Common myeloid progenitor, CD34-positive (primary cell): ENCODE results near the gene ADAR.

Experiments
- CTCF ChIA-PET: fragments of 350-600 bp; sonication (Branson Sonifier 250); formaldehyde crosslinking; loops from one replicate; lab custom pipeline; 2021; ENCODE audit warnings: antibody characterized with exemption; lab: Charles Lee
- POLR2A ChIA-PET: fragments of 350-600 bp; sonication (Branson Sonifier 250); formaldehyde crosslinking; loops from one replicate; lab custom pipeline; 2021; ENCODE audit warnings: antibody characterized with exemption; lab: Charles Lee
- DNase-seq, 3 donors: peaks; one replicate each; pipeline versions ENCODE4 v3.0.0 to v3.0.0-alpha.2; 2013
- H3K27ac ChIP-seq, 2 experiments: 1 replicate in 1 of 2; 2 replicates in 1 of 2; pipeline ENCODE4 v1.7.0; 2013; ENCODE audit warnings: inconsistent platforms in 2 of 2, low read length in 2 of 2, mild to moderate bottlenecking in 2 of 2, low read depth in 1 of 2, moderate library complexity in 1 of 2; ENCODE audit not compliant: severe bottlenecking in 2 of 2, insufficient read depth in 1 of 2, poor library complexity in 1 of 2
- H3K27me3 ChIP-seq, 5 experiments: replicated peaks in 2 of 5; 1 replicate in 3 of 5; 2 replicates in 2 of 5; pipeline versions ENCODE4 v1.6.1 to v1.7.0; 2013; ENCODE audit warnings: low read length in 4 of 5, mild to moderate bottlenecking in 2 of 5, moderate library complexity in 2 of 5, inconsistent platforms in 1 of 5; ENCODE audit not compliant: insufficient read depth in 5 of 5, control insufficient read depth in 4 of 5
- H3K36me3 ChIP-seq, 4 experiments: 1 replicate in 2 of 4; 2 replicates in 2 of 4; pipeline versions ENCODE4 v1.6.1 to v1.7.0; 2013; ENCODE audit warnings: low read length in 3 of 4, control low read depth in 1 of 4, mild to moderate bottlenecking in 1 of 4; ENCODE audit not compliant: control insufficient read depth in 4 of 4, insufficient read depth in 4 of 4
- H3K4me1 ChIP-seq, 4 experiments: 1 replicate in 3 of 4; 2 replicates in 1 of 4; pipeline versions ENCODE4 v1.6.1 to v1.7.1; 2013; ENCODE audit warnings: low read length in 3 of 4, mild to moderate bottlenecking in 3 of 4, control low read depth in 1 of 4, inconsistent platforms in 1 of 4, moderate library complexity in 1 of 4; ENCODE audit not compliant: control insufficient read depth in 4 of 4, insufficient read depth in 4 of 4; ENCODE audit errors: control extremely low read depth in 1 of 4
- H3K4me3 ChIP-seq, 7 experiments: 1 replicate in 4 of 7; 2 replicates in 3 of 7; pipeline versions ENCODE4 v1.5.1 to v1.7.0; 2013; ENCODE audit warnings: mild to moderate bottlenecking in 7 of 7, low read length in 6 of 7, moderate library complexity in 6 of 7, inconsistent platforms in 2 of 7, low read depth in 2 of 7, control low read depth in 1 of 7; ENCODE audit not compliant: insufficient read depth in 4 of 7, control insufficient read depth in 1 of 7; ENCODE audit errors: extremely low read depth in 1 of 7
- H3K9me3 ChIP-seq, 5 experiments: 1 replicate in 4 of 5; 2 replicates in 1 of 5; pipeline versions ENCODE4 v1.6.1 to v1.7.1; 2013; ENCODE audit warnings: low read length in 4 of 5, mild to moderate bottlenecking in 2 of 5, inconsistent platforms in 1 of 5, low read depth in 1 of 5, moderate library complexity in 1 of 5; ENCODE audit not compliant: control insufficient read depth in 4 of 5, insufficient read depth in 2 of 5; ENCODE audit errors: control extremely low read depth in 1 of 5
- WGBS: methylation state at CpG from one replicate; pipeline ENCODE4 v1.1.5; 2013; ENCODE audit not compliant: insufficient coverage; 5-methylcytosine and 5-hydroxymethylcytosine counted together

ADAR gene

GRCh38 chr1:154586231-154586630 is 21.8 kb downstream of the ADAR start:
- ChIA-PET POLR2A (no interaction called here), CTCF (no interaction called here)
- Histone ChIP-seq H3K4me3 (no peak overlapping the region), H3K4me1 (no peaks in the 10 kb centered on the region), H3K36me3 (peaks cover 46 to 98% (median 85%) of the 10 kb centered on the region in 4 experiments), H3K9me3 (no peaks in the 10 kb centered on the region), H3K27me3 (no peaks in the 10 kb centered on the region), H3K27ac (no peak overlapping the region)
- DNase-seq, result no peak
- 97% methylated on average over 7 of the region's 10 CpGs for WGBS

- Histone ChIP-seq H3K27me3 (no peaks in the 10 kb centered on the region), H3K4me1 (no peaks in the 10 kb centered on the region), H3K36me3 (peaks cover 41 to 98% (median 85%) of the 10 kb centered on the region in 4 experiments), H3K27ac (no peak overlapping the region), H3K4me3 (no peak overlapping the region), H3K9me3 (no peaks in the 10 kb centered on the region)
- DNase-seq, result no peak
- CTCF ChIA-PET, result interaction anchor here (1.4 kb wide), 2 partner anchors 14 to 25 kb away, joined by 3 read pairs; no protein-coding TSS in a partner anchor
- POLR2A ChIA-PET, result no interaction called here
- WGBS, result 92% methylated on average over 8 of the region's 9 CpGs
Observed at GRCh38 chr1:154584267-154584994, 23.6 kb downstream of the ADAR start.

GRCh38 chr1:154583773-154584172 is 24.2 kb downstream of the ADAR start:
- no peaks in the 10 kb centered on the region for H3K9me3 ChIP-seq
- H3K4me1 ChIP-seq, result no peaks in the 10 kb centered on the region
- 91% methylated on average over 8 of the region's 9 CpGs for WGBS
- POLR2A ChIA-PET, result no interaction called here
- no peaks in the 10 kb centered on the region for H3K27me3 ChIP-seq
- H3K27ac ChIP-seq, result no peak overlapping the region
- CTCF ChIA-PET, result interaction anchor here (1.4 kb wide), 2 partner anchors 15 to 24 kb away, joined by 3 read pairs; no protein-coding TSS in a partner anchor
- no peak for DNase-seq
- no peak overlapping the region for H3K4me3 ChIP-seq
- peaks cover 35 to 98% (median 82%) of the 10 kb centered on the region in 4 experiments for H3K36me3 ChIP-seq

GRCh38 chr1:154582885-154583284 is 25.1 kb downstream of the ADAR start:
- 98% methylated on average over 6 of the region's 6 CpGs for WGBS
- H3K4me1 ChIP-seq, result no peaks in the 10 kb centered on the region
- CTCF ChIA-PET, result interaction anchor here (1.0 kb wide), 1 partner anchor 12 kb away, joined by 5 read pairs; no protein-coding TSS in a partner anchor
- no peaks in the 10 kb centered on the region for H3K9me3 ChIP-seq
- peaks cover 31 to 98% (median 77%) of the 10 kb centered on the region in 4 experiments for H3K36me3 ChIP-seq
- H3K4me3 ChIP-seq, result no peak overlapping the region
- DNase-seq, result no peak
- POLR2A ChIA-PET, result no interaction called here
- no peaks in the 10 kb centered on the region for H3K27me3 ChIP-seq
- H3K27ac ChIP-seq, result no peak overlapping the region

- H3K9me3 ChIP-seq, result no peaks in the 10 kb centered on the region
- no peak overlapping the region for H3K27ac ChIP-seq
- WGBS, result 70% methylated on average over 2 of the region's 3 CpGs
- H3K4me1 ChIP-seq, result no peaks in the 10 kb centered on the region
- no peaks in the 10 kb centered on the region for H3K27me3 ChIP-seq
- ChIA-PET POLR2A (no interaction called here), CTCF (interaction anchor here (1.0 to 2.9 kb wide), 4 partner anchors 9 to 23 kb away, joined by 3 to 11 read pairs (median 4); no protein-coding TSS in a partner anchor)
- H3K4me3 ChIP-seq, result no peak overlapping the region
- no peak for DNase-seq
- H3K36me3 ChIP-seq, result peaks cover 22 to 87% (median 68%) of the 10 kb centered on the region in 4 experiments
Observed at GRCh38 chr1:154581766-154582165, 26.2 kb downstream of the ADAR start.

GRCh38 chr1:154579374-154579773 is 28.6 kb downstream of the ADAR start:
- POLR2A ChIA-PET, result no interaction called here
- Histone ChIP-seq H3K4me3 (no peak overlapping the region), H3K9me3 (no peaks in the 10 kb centered on the region), H3K27ac (no peak overlapping the region), H3K36me3 (peaks cover 6 to 63% (median 45%) of the 10 kb centered on the region in 4 experiments), H3K4me1 (no peaks in the 10 kb centered on the region), H3K27me3 (no peaks in the 10 kb centered on the region)
- no peak for DNase-seq
- 99% methylated on average over 7 of the region's 8 CpGs for WGBS
- CTCF ChIA-PET, result interaction anchor here (2.0 to 2.9 kb wide), 2 partner anchors 12 to 20 kb away, joined by 7 to 11 read pairs; no protein-coding TSS in a partner anchor

- Histone ChIP-seq H3K4me3 (no peak overlapping the region), H3K27ac (no peak overlapping the region), H3K27me3 (no peaks in the 10 kb centered on the region), H3K4me1 (no peaks in the 10 kb centered on the region), H3K9me3 (no peaks in the 10 kb centered on the region), H3K36me3 (peaks cover 2 to 50% (median 33%) of the 10 kb centered on the region in 4 experiments)
- CTCF ChIA-PET, result interaction anchor here (1.0 to 2.0 kb wide), 2 partner anchors 18 to 693 kb away, joined by 3 to 7 read pairs; no protein-coding TSS in a partner anchor
- POLR2A ChIA-PET, result no interaction called here
- WGBS, result 93% methylated on average over 5 of the region's 6 CpGs
- DNase-seq, result no peak
Observed at GRCh38 chr1:154578058-154578418, 29.9 kb downstream of the ADAR start.
